Activated naive CD8-positive, alpha-beta T cell treated with anti-CD3 and anti-CD28 coated beads, Interleukin-2, amount 50 U/mL, for 24 hours (primary cell): ENCODE data around the gene CLEC5A.

ENCODE experiments used
- ATAC-seq: fragments of 150-1000 bp; cut with Tn5 transposase; one replicate; pipeline ENCODE4 v1.10.0; 2021
- DNase-seq: peaks from one replicate; pipeline ENCODE4 v3.0.0; 2021
- H3K27ac Mint-ChIP-seq: one replicate; pipeline ENCODE4 v1.8.0; 2021; ENCODE audit warnings: mild to moderate bottlenecking, mixed read lengths
- H3K27me3 Mint-ChIP-seq: one replicate; pipeline ENCODE4 v1.8.0; 2021; ENCODE audit warnings: mixed read lengths
- H3K36me3 Mint-ChIP-seq: one replicate; pipeline ENCODE4 v1.8.0; 2021; ENCODE audit warnings: low read depth, mixed read lengths
- H3K4me1 Mint-ChIP-seq: one replicate; pipeline ENCODE4 v1.8.0; 2021; ENCODE audit warnings: mixed read lengths
- H3K4me3 Mint-ChIP-seq: one replicate; pipeline ENCODE4 v1.8.0; 2021; ENCODE audit warnings: mild to moderate bottlenecking, moderate library complexity, mixed read lengths
- H3K9me3 Mint-ChIP-seq: one replicate; pipeline ENCODE4 v1.8.0; 2021; ENCODE audit warnings: mixed read lengths

CLEC5A gene

GRCh38 chr7:141960687-141961422, 14.1 kb upstream of the CLEC5A start:
- Mint-ChIP-seq H3K27ac (peak overlapping the region; percentile 5), H3K4me3 (no peak overlapping the region), H3K36me3 (no peaks in the 10 kb centered on the region), H3K9me3 (peaks cover 3% of the 10 kb centered on the region), H3K4me1 (peaks cover 4% of the 10 kb centered on the region), H3K27me3 (no peaks in the 10 kb centered on the region)
- ATAC-seq, result no peak
- no peak for DNase-seq

DNA sequence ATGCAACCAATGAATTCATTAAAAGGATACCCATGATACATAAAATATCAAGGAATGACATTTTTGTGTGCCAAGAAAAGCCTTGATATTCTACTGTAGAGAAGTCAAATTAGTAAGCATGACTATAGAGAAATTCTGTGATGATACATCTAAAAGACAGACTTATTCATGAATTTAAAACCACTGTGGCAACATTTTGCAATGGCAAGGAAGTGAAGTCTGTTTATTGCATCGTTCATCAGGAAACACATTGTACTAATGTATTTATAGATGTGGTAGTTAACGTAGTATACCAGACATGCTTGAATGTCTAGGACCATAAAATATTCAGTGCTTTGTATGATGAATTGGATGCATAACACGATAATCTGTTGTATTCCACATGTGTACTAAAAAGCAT, 9.3 kb upstream of the CLEC5A start:
- ATAC-seq, result no peak
- Mint-ChIP-seq H3K27ac (no peak overlapping the region), H3K4me1 (peaks cover 4% of the 10 kb centered on the region), H3K36me3 (no peaks in the 10 kb centered on the region), H3K27me3 (peaks cover 2% of the 10 kb centered on the region), H3K9me3 (peaks cover 2% of the 10 kb centered on the region), H3K4me3 (no peak overlapping the region)
- DNase-seq, result no peak

DNA sequence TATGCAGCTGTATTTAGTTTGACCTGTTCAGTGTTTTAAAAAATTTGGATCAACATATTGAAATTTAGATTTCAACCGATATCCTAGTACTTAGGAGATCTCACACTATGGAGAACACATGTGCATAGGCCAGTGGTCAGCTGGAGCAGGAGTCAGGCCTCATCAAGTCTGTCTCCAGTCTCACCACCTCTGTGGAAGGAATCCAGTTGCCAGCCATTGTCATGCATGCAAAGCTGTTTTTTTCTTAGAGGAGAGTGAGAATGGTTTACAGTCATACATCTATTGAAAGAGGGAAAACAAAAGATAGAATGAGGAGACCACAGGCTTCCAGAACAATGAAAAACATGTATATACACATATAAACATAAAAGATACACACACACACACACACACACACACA, 7.6 kb upstream of the CLEC5A start:
- Mint-ChIP-seq H3K36me3 (no peaks in the 10 kb centered on the region), H3K4me1 (no peaks in the 10 kb centered on the region), H3K27me3 (peaks cover 2% of the 10 kb centered on the region), H3K9me3 (no peaks in the 10 kb centered on the region), H3K27ac (no peak overlapping the region), H3K4me3 (no peak overlapping the region)
- ATAC-seq (no peak), DNase-seq (no peak)

GRCh38 chr7:141952461-141952860, 5.7 kb upstream of the CLEC5A start:
- no peaks in the 10 kb centered on the region for H3K9me3 Mint-ChIP-seq
- H3K27ac Mint-ChIP-seq, result no peak overlapping the region
- H3K4me1 Mint-ChIP-seq, result no peaks in the 10 kb centered on the region
- no peak for DNase-seq
- no peak for ATAC-seq
- H3K4me3 Mint-ChIP-seq, result no peak overlapping the region
- peaks cover 3% of the 10 kb centered on the region for H3K27me3 Mint-ChIP-seq
- no peaks in the 10 kb centered on the region for H3K36me3 Mint-ChIP-seq

GRCh38 chr7:141950806-141951205, 4.0 kb upstream of the CLEC5A start:
- no peak overlapping the region for H3K4me3 Mint-ChIP-seq
- H3K4me1 Mint-ChIP-seq, result no peaks in the 10 kb centered on the region
- H3K9me3 Mint-ChIP-seq, result no peaks in the 10 kb centered on the region
- DNase-seq (no peak), ATAC-seq (no peak)
- H3K27ac Mint-ChIP-seq, result no peak overlapping the region
- peaks cover 5% of the 10 kb centered on the region for H3K27me3 Mint-ChIP-seq
- H3K36me3 Mint-ChIP-seq, result no peaks in the 10 kb centered on the region

GRCh38 chr7:141949911-141950310, 3.1 kb upstream of the CLEC5A start:
- Mint-ChIP-seq H3K36me3 (no peaks in the 10 kb centered on the region), H3K27ac (no peak overlapping the region)
- DNase-seq, result no peak

DNA sequence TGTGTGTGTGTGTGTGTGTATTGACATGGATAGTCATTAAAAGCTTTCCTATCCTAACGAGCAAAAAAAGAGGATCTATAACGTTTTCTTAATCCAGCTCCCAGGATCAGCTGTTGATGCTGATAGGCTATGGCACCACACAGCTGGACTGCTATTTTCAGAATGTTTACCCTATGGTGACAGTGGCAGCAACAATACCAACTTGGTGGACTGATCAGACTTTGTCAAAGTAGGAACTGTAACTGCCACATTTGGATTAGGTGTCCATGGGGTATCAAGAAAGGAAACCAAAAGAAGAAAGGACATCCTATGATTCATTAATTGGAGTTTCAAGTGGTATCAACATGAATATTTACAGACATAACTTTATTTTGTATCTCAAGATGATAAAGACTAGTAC, 2.7 kb upstream of the CLEC5A start:
- DNase-seq, result no peak
- Mint-ChIP-seq H3K4me3 (no peak overlapping the region), H3K27me3 (peaks cover 5% of the 10 kb centered on the region), H3K27ac (no peak overlapping the region), H3K9me3 (no peaks in the 10 kb centered on the region), H3K4me1 (peaks cover 10% of the 10 kb centered on the region), H3K36me3 (no peaks in the 10 kb centered on the region)
- ATAC-seq, result no peak

More at GRCh38 chr7:141949911-141950310, 3.1 kb upstream of the CLEC5A start:
- H3K4me1 Mint-ChIP-seq, result peaks cover 8% of the 10 kb centered on the region
- H3K27me3 Mint-ChIP-seq, result peaks cover 5% of the 10 kb centered on the region
- ATAC-seq, result no peak
- no peak overlapping the region for H3K4me3 Mint-ChIP-seq
- no peaks in the 10 kb centered on the region for H3K9me3 Mint-ChIP-seq

- H3K27ac Mint-ChIP-seq, result no peak overlapping the region
- no peak overlapping the region for H3K4me3 Mint-ChIP-seq
- H3K9me3 Mint-ChIP-seq, result no peaks in the 10 kb centered on the region
- DNase-seq (no peak), ATAC-seq (no peak)
- H3K36me3 Mint-ChIP-seq, result no peaks in the 10 kb centered on the region
- H3K4me1 Mint-ChIP-seq, result peaks cover 10% of the 10 kb centered on the region
- H3K27me3 Mint-ChIP-seq, result peaks cover 5% of the 10 kb centered on the region
These were observed 2.2 kb upstream of the CLEC5A start for GRCh38 chr7:141949021-141949420.

DNA sequence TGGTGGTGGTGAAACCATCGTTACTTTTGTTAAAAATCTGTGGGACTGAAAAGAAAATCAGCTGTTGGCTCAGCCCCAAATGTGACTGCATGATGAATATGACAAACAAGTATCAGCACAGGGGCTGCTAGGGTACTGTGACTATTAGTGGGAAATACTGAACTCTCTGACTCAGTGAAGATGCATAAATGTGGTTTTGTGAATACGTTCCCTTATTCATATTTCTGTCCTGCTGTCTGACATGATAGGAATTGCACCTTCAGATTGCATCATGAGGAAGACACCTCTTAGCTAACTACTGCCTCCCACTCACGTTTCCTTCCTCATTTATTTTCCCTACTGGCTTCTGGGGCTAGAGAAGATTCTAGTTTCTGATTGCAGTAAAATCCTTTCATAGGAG, 1.4 kb downstream of the CLEC5A start:
- Mint-ChIP-seq H3K27ac (no peak overlapping the region), H3K4me3 (no peak overlapping the region), H3K4me1 (peaks cover 10% of the 10 kb centered on the region), H3K27me3 (peaks cover 3% of the 10 kb centered on the region), H3K9me3 (peaks cover 21% of the 10 kb centered on the region), H3K36me3 (no peaks in the 10 kb centered on the region)
- peak; percentile 84 for ATAC-seq
- DNase-seq, result no peak

DNA sequence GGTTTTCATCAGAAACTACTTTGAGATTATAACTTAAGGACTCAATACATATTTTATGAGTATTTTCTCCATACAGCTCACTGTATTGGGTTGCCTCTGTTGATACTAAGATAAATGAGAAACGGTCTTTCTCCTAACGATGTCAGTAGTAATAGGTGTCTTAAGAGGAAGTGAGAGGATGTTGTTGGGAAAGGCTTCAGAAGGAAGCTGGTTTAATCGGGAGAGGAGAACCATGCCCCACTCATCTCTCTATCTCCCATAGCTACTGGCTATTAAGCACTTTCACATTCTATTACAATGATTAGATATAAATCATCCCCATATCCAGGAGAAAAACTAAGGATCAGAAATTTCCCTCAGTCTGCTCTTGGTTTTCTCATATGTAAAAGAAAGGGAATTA, 2.0 kb downstream of the CLEC5A start:
- Mint-ChIP-seq H3K27me3 (peaks cover 3% of the 10 kb centered on the region), H3K36me3 (no peaks in the 10 kb centered on the region), H3K27ac (no peak overlapping the region), H3K4me1 (peaks cover 10% of the 10 kb centered on the region), H3K9me3 (peaks cover 24% of the 10 kb centered on the region), H3K4me3 (no peak overlapping the region)
- DNase-seq (no peak), ATAC-seq (no peak)

DNA sequence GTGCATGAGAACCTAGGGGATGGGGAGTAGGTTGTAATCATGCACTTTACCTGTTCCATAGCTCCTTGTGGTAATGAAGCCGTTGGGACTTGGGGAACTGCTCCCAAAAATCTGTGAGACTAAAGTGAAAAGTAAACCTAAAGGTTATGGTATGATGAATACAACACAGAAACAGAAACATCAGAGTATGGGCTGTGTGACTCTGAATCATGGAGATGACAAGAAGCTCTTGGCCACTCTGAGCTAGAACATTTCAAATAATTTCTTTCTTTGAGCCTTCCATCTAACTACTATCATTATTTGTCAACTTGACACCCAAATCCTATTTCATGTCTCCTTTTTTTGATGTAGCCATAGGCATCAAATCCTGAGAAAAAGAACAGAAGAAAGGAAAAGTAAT, 2.9 kb downstream of the CLEC5A start:
- H3K36me3 Mint-ChIP-seq, result peaks cover 1% of the 10 kb centered on the region
- H3K4me1 Mint-ChIP-seq, result peaks cover 10% of the 10 kb centered on the region
- peaks cover 3% of the 10 kb centered on the region for H3K27me3 Mint-ChIP-seq

DNA sequence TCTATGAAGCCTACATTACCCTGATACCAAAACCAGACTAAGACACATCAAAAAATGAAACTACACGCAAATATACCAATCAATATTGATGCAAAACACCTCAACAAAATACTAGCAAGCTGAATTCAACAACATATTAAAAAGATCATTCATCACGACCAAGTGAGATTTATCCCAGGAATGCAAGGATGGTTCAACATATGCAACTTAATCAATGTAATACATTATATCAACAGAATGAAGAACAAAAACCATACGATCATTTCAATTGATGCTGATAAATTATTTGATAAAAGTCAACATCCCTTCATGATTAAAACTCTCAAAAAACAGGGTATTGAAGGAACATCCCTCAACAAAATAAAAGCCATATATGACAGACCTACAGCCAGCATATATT, 5.7 kb downstream of the CLEC5A start:
- Mint-ChIP-seq H3K27me3 (no peaks in the 10 kb centered on the region), H3K4me1 (peaks cover 10% of the 10 kb centered on the region), H3K9me3 (peaks cover 31% of the 10 kb centered on the region), H3K27ac (no peak overlapping the region), H3K36me3 (peaks cover 1% of the 10 kb centered on the region), H3K4me3 (no peak overlapping the region)
- DNase-seq (no peak), ATAC-seq (no peak)

More for the DNA sequence above, 2.9 kb downstream of the CLEC5A start:
- peaks cover 31% of the 10 kb centered on the region for H3K9me3 Mint-ChIP-seq
- ATAC-seq, result no peak
- no peak for DNase-seq
- H3K27ac Mint-ChIP-seq, result no peak overlapping the region
- no peak overlapping the region for H3K4me3 Mint-ChIP-seq

GRCh38 chr7:141930211-141930610, 16.6 kb downstream of the CLEC5A start:
- no peak for DNase-seq
- no peak for ATAC-seq
- H3K4me3 Mint-ChIP-seq, result no peak overlapping the region

GRCh38 chr7:141928845-141929195, 18.0 kb downstream of the CLEC5A start:
- Mint-ChIP-seq H3K36me3 (no peaks in the 10 kb centered on the region), H3K9me3 (peaks cover 6% of the 10 kb centered on the region), H3K4me3 (no peak overlapping the region), H3K27ac (no peak overlapping the region), H3K27me3 (peaks cover 3% of the 10 kb centered on the region), H3K4me1 (no peaks in the 10 kb centered on the region)
- no peak for ATAC-seq
- no peak for DNase-seq

More at GRCh38 chr7:141930211-141930610, 16.6 kb downstream of the CLEC5A start:
- Mint-ChIP-seq H3K27ac (no peak overlapping the region), H3K4me1 (no peaks in the 10 kb centered on the region), H3K9me3 (peaks cover 6% of the 10 kb centered on the region), H3K36me3 (no peaks in the 10 kb centered on the region), H3K27me3 (peaks cover 5% of the 10 kb centered on the region)

- H3K9me3 Mint-ChIP-seq, result peaks cover 6% of the 10 kb centered on the region
- no peaks in the 10 kb centered on the region for H3K36me3 Mint-ChIP-seq
- no peak for DNase-seq
- no peak overlapping the region for H3K27ac Mint-ChIP-seq
- no peak overlapping the region for H3K4me3 Mint-ChIP-seq
- H3K4me1 Mint-ChIP-seq, result no peaks in the 10 kb centered on the region
- ATAC-seq, result no peak
- H3K27me3 Mint-ChIP-seq, result peaks cover 3% of the 10 kb centered on the region
These were observed 18.5 kb downstream of the CLEC5A start for GRCh38 chr7:141928146-141928844.
